GM06990 (cell line): ENCODE results near the gene CKM.

Source experiments
- DNase-seq: peaks from one replicate; pipeline ENCODE4 v3.0.0-alpha.2; 2011; ENCODE audit not compliant: insufficient read length; ENCODE audit errors: extremely low read depth
- H3K27me3 ChIP-seq: replicated peaks from 2 replicates; pipeline ENCODE4 v1.6.0; 2011; ENCODE audit warnings: low read length; ENCODE audit not compliant: control insufficient read depth, insufficient read depth
- H3K36me3 ChIP-seq: 2 replicates; pipeline ENCODE4 v1.5.1; 2011; ENCODE audit warnings: low read length; ENCODE audit not compliant: control insufficient read depth, insufficient read depth
- H3K4me3 ChIP-seq: replicated peaks from 2 replicates; pipeline ENCODE4 v1.5.1; 2011; ENCODE audit warnings: low read depth, mild to moderate bottlenecking, control low read depth, low read length
- CTCF ChIP-seq: IDR thresholded peaks from 2 replicates; pipeline ENCODE4 v1.5.1; 2011; ENCODE audit warnings: low read length, control low read depth, mild to moderate bottlenecking, inconsistent platforms; ENCODE audit not compliant: insufficient read depth, poor library complexity, severe bottlenecking

CKM gene

GRCh38 chr19:45267296-45267695 lies 55.4 kb downstream of the CKM start:
- no peak for TF ChIP-seq CTCF
- DNase-seq = no peak
- H3K27me3 ChIP-seq = no peaks in the 10 kb centered on the region
- H3K36me3 ChIP-seq = peaks cover 7% of the 10 kb centered on the region
- no peak overlapping the region for H3K4me3 ChIP-seq

- TF ChIP-seq CTCF = no peak
- DNase-seq = no peak
- Histone ChIP-seq H3K36me3 (peaks cover 2% of the 10 kb centered on the region), H3K4me3 (no peak overlapping the region), H3K27me3 (no peaks in the 10 kb centered on the region)
Measured at GRCh38 chr19:45265375-45265774, 57.3 kb downstream of the CKM start.

GRCh38 chr19:45264781-45265317 lies 57.8 kb downstream of the CKM start:
- no peak for DNase-seq
- peaks cover 2% of the 10 kb centered on the region for H3K36me3 ChIP-seq
- no peaks in the 10 kb centered on the region for H3K27me3 ChIP-seq
- no peak overlapping the region for H3K4me3 ChIP-seq
- TF ChIP-seq CTCF = no peak

GRCh38 chr19:45263013-45263412 lies 59.7 kb downstream of the CKM start:
- DNase-seq = no peak
- Histone ChIP-seq H3K36me3 (peaks cover 2% of the 10 kb centered on the region), H3K27me3 (no peaks in the 10 kb centered on the region), H3K4me3 (no peak overlapping the region)
- TF ChIP-seq CTCF = no peak

- DNase-seq = no peak
- no peak for TF ChIP-seq CTCF
Measured at GRCh38 chr19:45262570-45262969, 60.1 kb downstream of the CKM start.

GRCh38 chr19:45258862-45259261 lies 63.8 kb downstream of the CKM start:
- no peak for TF ChIP-seq CTCF
- no peak overlapping the region for H3K4me3 ChIP-seq
- H3K27me3 ChIP-seq = no peaks in the 10 kb centered on the region
- no peaks in the 10 kb centered on the region; the same call in 1 of the 2 replicates for H3K36me3 ChIP-seq
- no peak for DNase-seq

More at GRCh38 chr19:45262570-45262969, 60.1 kb downstream of the CKM start:
- Histone ChIP-seq H3K36me3 (peaks cover 2% of the 10 kb centered on the region), H3K27me3 (no peaks in the 10 kb centered on the region), H3K4me3 (no peak overlapping the region)
